ENCODE measurements around the gene PAQR8. TPM values are rescaled to one million over a fixed set of nuclear protein-coding genes. Genes with fewer than 3 reads are reported as not detected.

Gene PAQR8
- total RNA-seq, 1 experiment from 2014 or later = 8.7 TPM

DNA sequence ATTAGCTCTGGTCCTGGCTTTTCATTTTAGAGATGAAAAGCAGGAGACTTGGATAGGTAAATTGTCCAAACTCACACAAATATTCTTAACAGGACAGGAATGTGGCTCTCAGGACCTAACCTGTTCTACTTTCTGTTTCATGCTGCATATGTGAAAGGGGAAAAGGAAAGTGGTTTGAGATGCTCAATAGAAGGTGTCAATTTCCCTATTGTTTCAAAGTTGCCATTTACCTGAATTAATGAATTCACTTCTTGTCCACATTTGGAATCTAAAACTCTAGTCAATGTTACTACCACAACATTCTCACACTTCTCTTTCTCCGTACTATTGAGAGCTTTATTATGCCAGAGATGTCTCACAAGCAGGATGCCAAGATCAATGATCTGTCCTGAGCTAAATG is 53.4 kb downstream of the PAQR8 start:
- POLR2A ChIA-PET = no interaction called here
- no peak for TF ChIP-seq CTCF (IDR thresholded peaks at IDR 0.05; ENCODE audit: insufficient read depth in 1 of 2, low read depth in 1 of 2, low read length in 1 of 2, severe bottlenecking in 1 of 2, unreplicated experiment in 1 of 2)
- H3K4me1 ChIP-seq = peaks cover 21% of the 10 kb centered on the region
- H3K27me3 Mint-ChIP-seq (ENCODE audit: insufficient read depth, unreplicated experiment) = no peaks in the 10 kb centered on the region
- H3K4me3 ChIP-seq (ENCODE audit: low read depth, low read length) = no peak overlapping the region
- intact Hi-C loops (cut with micrococcal nuclease; ENCODE audit: unreplicated experiment) = no loop called here
- H3K9me3 Mint-ChIP-seq (ENCODE audit: unreplicated experiment) = no peaks in the 10 kb centered on the region
- CTCF ChIA-PET = interaction anchor here (1.4 kb wide), 1 partner anchor 175 kb away, joined by 9 read pairs; no protein-coding TSS in a partner anchor
- H3K4me3 Mint-ChIP-seq (ENCODE audit: unreplicated experiment) = no peak overlapping the region
- H3K4me1 Mint-ChIP-seq (ENCODE audit: low read depth, unreplicated experiment) = peaks cover 22% of the 10 kb centered on the region
- no peaks in the 10 kb centered on the region for H3K36me3 Mint-ChIP-seq (ENCODE audit: insufficient read depth, unreplicated experiment)
- no peak for DNase-seq
- no peaks in the 10 kb centered on the region for H3K9me3 ChIP-seq
- no peaks in the 10 kb centered on the region for H3K36me3 ChIP-seq (ENCODE audit: control insufficient read depth, insufficient read depth, low read length)
- BruUV-seq (replicated peaks) = no TSS peak
- H3K27ac Mint-ChIP-seq (ENCODE audit: unreplicated experiment) = no peak overlapping the region
- H3K27me3 ChIP-seq (replicated peaks; ENCODE audit: control insufficient read depth, insufficient read depth, low read length) = no peaks in the 10 kb centered on the region

DNA sequence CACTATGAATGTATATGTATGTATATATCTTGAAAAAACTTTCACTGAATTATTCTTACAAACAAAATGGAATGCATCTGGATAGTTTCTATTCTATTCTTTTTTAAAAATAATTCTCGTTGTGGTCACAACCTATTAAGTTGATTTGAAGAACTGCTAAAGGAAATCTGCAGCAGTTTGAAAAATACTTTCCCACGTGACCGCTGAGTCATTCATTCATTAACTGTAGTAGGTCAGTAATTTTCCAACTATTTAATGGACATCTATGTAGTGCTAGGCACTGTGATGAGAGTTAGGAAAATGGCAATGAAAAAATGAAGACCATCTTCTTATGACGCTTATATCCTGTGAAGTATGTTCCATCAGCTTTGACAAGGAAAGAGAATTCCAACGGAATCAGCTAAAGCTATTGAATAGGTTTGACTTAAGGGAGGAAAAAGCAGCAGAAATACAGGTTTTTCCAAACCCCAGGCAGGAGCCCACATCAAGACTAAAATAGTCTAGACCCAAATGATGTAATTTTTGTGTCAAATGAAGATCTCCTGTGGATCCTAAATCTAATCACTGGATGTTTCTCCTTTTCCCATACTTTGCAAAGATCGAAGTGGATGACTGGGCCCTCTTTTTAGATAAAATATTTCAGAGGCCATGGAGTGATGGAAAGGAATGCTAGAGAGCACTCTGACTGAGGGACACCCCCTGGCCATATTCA is 54.1 kb downstream of the PAQR8 start:
- DNase-seq = no peak
- no TSS peak for BruUV-seq (replicated peaks)
- no peaks in the 10 kb centered on the region for H3K36me3 Mint-ChIP-seq (ENCODE audit: insufficient read depth, unreplicated experiment)
- no peak for TF ChIP-seq CTCF (IDR thresholded peaks at IDR 0.05; ENCODE audit: insufficient read depth in 1 of 2, low read depth in 1 of 2, low read length in 1 of 2, severe bottlenecking in 1 of 2, unreplicated experiment in 1 of 2)
- Histone ChIP-seq H3K4me1 (peaks cover 21% of the 10 kb centered on the region), H3K27me3 (replicated peaks; ENCODE audit: control insufficient read depth, insufficient read depth, low read length) (no peaks in the 10 kb centered on the region), H3K4me3 (ENCODE audit: low read depth, low read length) (no peak overlapping the region), H3K36me3 (ENCODE audit: control insufficient read depth, insufficient read depth, low read length) (no peaks in the 10 kb centered on the region), H3K9me3 (no peaks in the 10 kb centered on the region)
- POLR2A ChIA-PET = no interaction called here
- H3K9me3 Mint-ChIP-seq (ENCODE audit: unreplicated experiment) = no peaks in the 10 kb centered on the region
- H3K27me3 Mint-ChIP-seq (ENCODE audit: insufficient read depth, unreplicated experiment) = no peaks in the 10 kb centered on the region
- H3K27ac Mint-ChIP-seq (ENCODE audit: unreplicated experiment) = no peak overlapping the region
- CTCF ChIA-PET = interaction anchor here (1.4 kb wide), 1 partner anchor 174 kb away, joined by 9 read pairs; no protein-coding TSS in a partner anchor
- intact Hi-C loops (cut with micrococcal nuclease; ENCODE audit: unreplicated experiment) = loop anchor here (1.0 to 2.0 kb wide), 5 partner anchors 79 to 347 kb away; partner anchors contain the start of gene GSTA2
- peaks cover 22% of the 10 kb centered on the region for H3K4me1 Mint-ChIP-seq (ENCODE audit: low read depth, unreplicated experiment)
- no peak overlapping the region for H3K4me3 Mint-ChIP-seq (ENCODE audit: unreplicated experiment)

- Histone ChIP-seq H3K4me3 (ENCODE audit: low read depth, low read length) (no peak overlapping the region), H3K9me3 (no peaks in the 10 kb centered on the region), H3K27me3 (replicated peaks; ENCODE audit: control insufficient read depth, insufficient read depth, low read length) (no peaks in the 10 kb centered on the region), H3K4me1 (peaks cover 21% of the 10 kb centered on the region), H3K36me3 (ENCODE audit: control insufficient read depth, insufficient read depth, low read length) (no peaks in the 10 kb centered on the region)
- Mint-ChIP-seq H3K27me3 (ENCODE audit: insufficient read depth, unreplicated experiment) (no peaks in the 10 kb centered on the region), H3K36me3 (ENCODE audit: insufficient read depth, unreplicated experiment) (no peaks in the 10 kb centered on the region), H3K27ac (ENCODE audit: unreplicated experiment) (no peak overlapping the region), H3K9me3 (ENCODE audit: unreplicated experiment) (no peaks in the 10 kb centered on the region), H3K4me3 (ENCODE audit: unreplicated experiment) (no peak overlapping the region), H3K4me1 (ENCODE audit: low read depth, unreplicated experiment) (peaks cover 22% of the 10 kb centered on the region)
- no TSS peak for BruUV-seq (replicated peaks)
- ChIA-PET POLR2A (no interaction called here), CTCF (interaction anchor here (1.4 to 5.7 kb wide), 3 partner anchors 173 to 181 kb away, joined by 4 to 34 read pairs (median 9); no protein-coding TSS in a partner anchor)
- intact Hi-C loops (cut with micrococcal nuclease; ENCODE audit: unreplicated experiment) = loop anchor here (1.0 to 2.0 kb wide), 5 partner anchors 78 to 347 kb away; partner anchors contain the start of gene GSTA2
- peak; percentile 40 to 75 for DNase-seq
- TF ChIP-seq CTCF (IDR thresholded peaks at IDR 0.05; ENCODE audit: insufficient read depth in 1 of 2, low read depth in 1 of 2, low read length in 1 of 2, severe bottlenecking in 1 of 2, unreplicated experiment in 1 of 2) = peak; percentile 78 to 82
Observed at GRCh38 chr6:52416629-52417151, 54.7 kb downstream of the PAQR8 start.

Measured in Caco-2 (cell line).